Stomach (tissue), 4 donors: ENCODE measurements around the gene ZDHHC18.

ENCODE experiments used
- CTCF ChIP-seq, 7 experiments: fragments of 450-650 bp in 4 of 7; fragments of 200-600 bp in 3 of 7; sonication (generic) in 3 of 7; IDR thresholded peaks; one replicate each; pipeline ENCODE4 v1.5.1; 2016 to 2019; ENCODE audit warnings: antibody characterized with exemption in 7 of 7, control low read depth in 2 of 7, mild to moderate bottlenecking in 1 of 7
- EP300 ChIP-seq: sonication (generic); formaldehyde crosslinking; IDR thresholded peaks from one replicate; pipeline ENCODE4 v1.6.1; 2017; ENCODE audit warnings: antibody characterized with exemption
- POLR2AphosphoS5 ChIP-seq, 3 donors: sonication (generic); formaldehyde crosslinking; IDR thresholded peaks; one replicate each; pipeline ENCODE4 v1.6.1; 2016; ENCODE audit warnings: antibody characterized with exemption in 3 of 3

- no peak for TF ChIP-seq CTCF (IDR thresholded peaks at IDR 0.05)
- no peak for TF ChIP-seq POLR2AphosphoS5 (IDR thresholded peaks at IDR 0.05)
- TF ChIP-seq EP300, result no peak
Observed at GRCh38 chr1:26794391-26794790, 32.1 kb upstream of the ZDHHC18 start.
